Measurements from ENCODE around the gene USP14. TPM values are rescaled to one million over a fixed set of nuclear protein-coding genes. Genes with fewer than 3 reads are reported as not detected.

Gene USP14
- total RNA-seq, 1 experiment from 2014 or later: 72.4 TPM

GRCh38 chr18:148841-149240 is 9.5 kb upstream of the USP14 start:
- CTCF ChIA-PET: no interaction called here
- ATAC-seq: no peak
- TF ChIP-seq ATF2 (CRISPR knock-in tag; IDR thresholded peaks at IDR 0.05; ENCODE audit: borderline replicate concordance, low read depth) (no peak), NFYB (CRISPR knock-in tag; conservative IDR thresholded peaks at IDR 0.05; ENCODE audit: low read depth) (no peak), PRDM15 (CRISPR knock-in tag; IDR thresholded peaks at IDR 0.05) (no peak), STAT6 (CRISPR knock-in tag; conservative IDR thresholded peaks at IDR 0.05; ENCODE audit: low read depth) (no peak), AR (CRISPR knock-in tag; IDR thresholded peaks at IDR 0.05) (no peak), CTCF (IDR thresholded peaks at IDR 0.05) (no peak), AFF4 (CRISPR knock-in tag; IDR thresholded peaks at IDR 0.05; ENCODE audit: borderline replicate concordance) (no peak), ZNF671 (CRISPR knock-in tag; IDR thresholded peaks at IDR 0.05) (no peak), RORB (CRISPR knock-in tag; IDR thresholded peaks at IDR 0.05) (no peak), USF2 (CRISPR knock-in tag; IDR thresholded peaks at IDR 0.05) (no peak), ZNF425 (CRISPR knock-in tag; conservative IDR thresholded peaks at IDR 0.05) (no peak), ATF3 (CRISPR knock-in tag; conservative IDR thresholded peaks at IDR 0.05) (no peak), ERG (CRISPR knock-in tag; IDR thresholded peaks at IDR 0.05) (no peak)

More at GRCh38 chr18:148841-149240, 9.5 kb upstream of the USP14 start:
- Mint-ChIP-seq H3K27ac (no peak overlapping the region), H3K4me1 (no peaks in the 10 kb centered on the region), H3K4me3 (no peak overlapping the region), H3K27me3 (ENCODE audit: low read depth) (peaks cover 14% of the 10 kb centered on the region), H3K36me3 (no peaks in the 10 kb centered on the region), H3K9me3 (no peaks in the 10 kb centered on the region; the same call in 1 of the 2 replicates)
- POLR2A ChIA-PET: no interaction called here
- DNase-seq (ENCODE audit: low spot score): no peak

Measured in WTC11 (cell line).